Stimulated activated naive CD4-positive, alpha-beta T cell (primary cell): Measurements from ENCODE around the gene SLC9A9.
A peak's percentile ranks its signal among the peaks of the same experiment; 100 is the strongest.

Experiments used
- DNase-seq, 6 experiments: peaks; one replicate each; lab custom pipeline; 2025; lab: John Stamatoyannopoulos, UW

SLC9A9 gene

GRCh38 chr3:143843587-143843986, 4.7 kb downstream of the SLC9A9 start:
- DNase-seq: no peak

- no peak for DNase-seq
These were observed 7.6 kb downstream of the SLC9A9 start for GRCh38 chr3:143840636-143841035.

GRCh38 chr3:143839980-143840379, 8.3 kb downstream of the SLC9A9 start:
- DNase-seq: no peak

GRCh38 chr3:143837076-143837475, 11.2 kb downstream of the SLC9A9 start:
- DNase-seq: no peak

GRCh38 chr3:143835312-143835711, 13.0 kb downstream of the SLC9A9 start:
- DNase-seq: no peak

- no peak for DNase-seq
These were observed 15.8 kb downstream of the SLC9A9 start for GRCh38 chr3:143832433-143832832.

- DNase-seq: no peak
These were observed 16.3 kb downstream of the SLC9A9 start for GRCh38 chr3:143831994-143832393.

GRCh38 chr3:143831208-143831607, 17.1 kb downstream of the SLC9A9 start:
- no peak for DNase-seq

GRCh38 chr3:143830786-143831185, 17.5 kb downstream of the SLC9A9 start:
- DNase-seq: no peak

- no peak for DNase-seq
These were observed 18.2 kb downstream of the SLC9A9 start for GRCh38 chr3:143830063-143830462.

GRCh38 chr3:143827425-143827824, 20.8 kb downstream of the SLC9A9 start:
- DNase-seq: no peak

- DNase-seq: no peak
These were observed 22.0 kb downstream of the SLC9A9 start for GRCh38 chr3:143826296-143826695.

- peak in 3 of 6 experiments; percentile 35 to 45 (median 44) for DNase-seq
These were observed 22.8 kb downstream of the SLC9A9 start for GRCh38 chr3:143825513-143825912.

GRCh38 chr3:143824735-143825385, 23.4 kb downstream of the SLC9A9 start:
- no peak for DNase-seq

- no peak for DNase-seq
These were observed 25.5 kb downstream of the SLC9A9 start for GRCh38 chr3:143822798-143823197.

GRCh38 chr3:143822374-143822773, 25.9 kb downstream of the SLC9A9 start:
- DNase-seq: no peak

- DNase-seq: no peak
These were observed 26.4 kb downstream of the SLC9A9 start for GRCh38 chr3:143821862-143822261.

- no peak for DNase-seq
These were observed 27.6 kb downstream of the SLC9A9 start for GRCh38 chr3:143820466-143821221.

GRCh38 chr3:143819890-143820289, 28.4 kb downstream of the SLC9A9 start:
- DNase-seq: no peak

GRCh38 chr3:143814443-143814889, 33.8 kb downstream of the SLC9A9 start:
- DNase-seq: no peak

- DNase-seq: no peak
These were observed 35.8 kb downstream of the SLC9A9 start for GRCh38 chr3:143812481-143812880.

- no peak for DNase-seq
These were observed 36.7 kb downstream of the SLC9A9 start for GRCh38 chr3:143811602-143812001.

GRCh38 chr3:143810953-143811265, 37.4 kb downstream of the SLC9A9 start:
- DNase-seq: no peak
